ENCODE measurements around the gene ZNF281. TPM values are rescaled to one million over a fixed set of nuclear protein-coding genes. Genes with fewer than 3 reads are reported as not detected.

The ZNF281 gene
- total RNA-seq, 1 experiment from 2014 or later, result 31.3 TPM

DNA sequence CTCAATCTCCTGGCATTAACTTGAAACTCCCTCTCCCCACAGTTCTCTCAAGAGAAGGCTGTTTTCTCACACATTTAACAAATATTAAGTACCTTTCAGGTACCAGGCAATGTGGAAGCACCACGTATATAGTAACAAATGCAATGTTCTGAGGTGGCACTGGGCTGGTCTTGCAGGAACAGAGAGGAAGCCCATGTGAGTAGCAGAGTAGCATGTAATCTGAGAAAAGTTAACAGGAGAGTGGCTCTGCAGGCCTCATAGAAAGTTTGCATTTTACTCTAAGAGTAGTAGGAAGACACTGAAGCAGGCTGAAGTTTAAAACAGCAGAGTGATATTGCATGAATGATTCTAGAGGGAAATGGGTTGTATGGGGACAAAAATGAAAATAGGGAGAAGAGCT, 21.0 kb downstream of the ZNF281 start:
- Mint-ChIP-seq H3K4me3 (ENCODE audit: unreplicated experiment) (no peak overlapping the region), H3K4me1 (ENCODE audit: low read depth, unreplicated experiment) (no peaks in the 10 kb centered on the region), H3K27ac (ENCODE audit: unreplicated experiment) (no peak overlapping the region), H3K27me3 (ENCODE audit: insufficient read depth, unreplicated experiment) (no peaks in the 10 kb centered on the region), H3K9me3 (ENCODE audit: unreplicated experiment) (no peaks in the 10 kb centered on the region), H3K36me3 (ENCODE audit: insufficient read depth, unreplicated experiment) (no peaks in the 10 kb centered on the region)
- intact Hi-C loops (cut with micrococcal nuclease; ENCODE audit: unreplicated experiment), result no loop called here
- Histone ChIP-seq H3K36me3 (ENCODE audit: control insufficient read depth, insufficient read depth, low read length) (no peaks in the 10 kb centered on the region), H3K4me1 (0 out of 2 replicates have a peak, but pooled peaks cover 3% of the 10 kb centered on the region), H3K27me3 (replicated peaks; ENCODE audit: control insufficient read depth, insufficient read depth, low read length) (no peaks in the 10 kb centered on the region), H3K4me3 (ENCODE audit: low read depth, low read length) (no peak overlapping the region), H3K9me3 (no peaks in the 10 kb centered on the region)
- BruUV-seq (replicated peaks), result no TSS peak
- ChIA-PET POLR2A (no interaction called here), CTCF (no interaction called here)
- DNase-seq, result no peak
- TF ChIP-seq CTCF (IDR thresholded peaks at IDR 0.05; ENCODE audit: insufficient read depth in 1 of 2, low read depth in 1 of 2, low read length in 1 of 2, severe bottlenecking in 1 of 2, unreplicated experiment in 1 of 2), result no peak

- no peaks in the 10 kb centered on the region for H3K27me3 ChIP-seq (replicated peaks; ENCODE audit: control insufficient read depth, insufficient read depth, low read length)
- H3K27me3 Mint-ChIP-seq (ENCODE audit: insufficient read depth, unreplicated experiment), result no peaks in the 10 kb centered on the region
- H3K4me1 Mint-ChIP-seq (ENCODE audit: low read depth, unreplicated experiment), result peaks cover 5% of the 10 kb centered on the region
- no peak for DNase-seq
- H3K4me3 Mint-ChIP-seq (ENCODE audit: unreplicated experiment), result no peak overlapping the region
- TF ChIP-seq CTCF (IDR thresholded peaks at IDR 0.05; ENCODE audit: insufficient read depth in 1 of 2, low read depth in 1 of 2, low read length in 1 of 2, severe bottlenecking in 1 of 2, unreplicated experiment in 1 of 2), result no peak
- no peaks in the 10 kb centered on the region for H3K36me3 ChIP-seq (ENCODE audit: control insufficient read depth, insufficient read depth, low read length)
- 0 out of 2 replicates have a peak, but pooled peaks cover 6% of the 10 kb centered on the region for H3K4me1 ChIP-seq
- CTCF ChIA-PET, result interaction anchor here (0.6 kb wide), 1 partner anchor 118 kb away, joined by 3 read pairs; no protein-coding TSS in a partner anchor
- H3K9me3 Mint-ChIP-seq (ENCODE audit: unreplicated experiment), result no peaks in the 10 kb centered on the region
- no peaks in the 10 kb centered on the region for H3K36me3 Mint-ChIP-seq (ENCODE audit: insufficient read depth, unreplicated experiment)
- no peak overlapping the region for H3K27ac Mint-ChIP-seq (ENCODE audit: unreplicated experiment)
- BruUV-seq (replicated peaks), result no TSS peak
- no peaks in the 10 kb centered on the region for H3K9me3 ChIP-seq
- POLR2A ChIA-PET, result interaction anchor here (0.6 kb wide), 1 partner anchor 510 kb away, joined by 6 read pairs; no protein-coding TSS in a partner anchor
- H3K4me3 ChIP-seq (ENCODE audit: low read depth, low read length), result no peak overlapping the region
- intact Hi-C loops (cut with micrococcal nuclease; ENCODE audit: unreplicated experiment), result no loop called here
Measured at GRCh38 chr1:200386416-200386815, 23.4 kb downstream of the ZNF281 start.

DNA sequence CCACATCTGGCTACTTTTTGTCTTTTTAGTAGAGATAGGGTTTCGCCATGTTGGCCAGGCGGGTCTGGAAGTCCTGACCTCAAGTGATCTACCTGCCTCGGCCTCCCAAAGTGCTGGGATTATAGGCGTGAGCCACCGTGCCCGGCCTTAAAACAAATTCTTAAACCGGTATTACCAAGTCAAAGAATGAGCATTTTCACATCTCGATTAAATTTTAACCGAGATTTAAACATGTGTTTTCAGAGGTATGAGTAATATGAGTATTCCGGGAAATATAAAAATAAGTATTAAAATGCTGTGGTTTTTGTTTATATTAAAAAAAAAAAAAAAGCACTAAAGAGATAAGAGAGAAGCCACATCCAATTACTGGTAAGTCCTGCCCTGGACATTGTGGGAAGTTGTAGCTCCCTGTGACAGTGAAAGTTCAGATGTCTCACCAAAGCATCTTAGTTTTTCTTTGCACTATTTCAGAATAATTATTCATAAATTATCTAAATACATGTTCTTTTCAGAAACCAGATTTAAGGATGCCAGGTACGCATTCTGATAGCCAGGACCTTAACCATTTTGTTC, 24.9 kb downstream of the ZNF281 start:
- intact Hi-C loops (cut with micrococcal nuclease; ENCODE audit: unreplicated experiment), result no loop called here
- H3K27me3 Mint-ChIP-seq (ENCODE audit: insufficient read depth, unreplicated experiment), result no peaks in the 10 kb centered on the region
- TF ChIP-seq CTCF (IDR thresholded peaks at IDR 0.05; ENCODE audit: insufficient read depth in 1 of 2, low read depth in 1 of 2, low read length in 1 of 2, severe bottlenecking in 1 of 2, unreplicated experiment in 1 of 2), result no peak
- no TSS peak for BruUV-seq (replicated peaks)
- no peak for DNase-seq
- Histone ChIP-seq H3K4me3 (ENCODE audit: low read depth, low read length) (no peak overlapping the region), H3K36me3 (ENCODE audit: control insufficient read depth, insufficient read depth, low read length) (no peaks in the 10 kb centered on the region), H3K9me3 (no peaks in the 10 kb centered on the region), H3K4me1 (peaks cover 18% of the 10 kb centered on the region), H3K27me3 (replicated peaks; ENCODE audit: control insufficient read depth, insufficient read depth, low read length) (no peaks in the 10 kb centered on the region)
- peaks cover 13% of the 10 kb centered on the region for H3K4me1 Mint-ChIP-seq (ENCODE audit: low read depth, unreplicated experiment)
- H3K9me3 Mint-ChIP-seq (ENCODE audit: unreplicated experiment), result no peaks in the 10 kb centered on the region
- H3K27ac Mint-ChIP-seq (ENCODE audit: unreplicated experiment), result no peak overlapping the region
- no peaks in the 10 kb centered on the region for H3K36me3 Mint-ChIP-seq (ENCODE audit: insufficient read depth, unreplicated experiment)
- ChIA-PET CTCF (no interaction called here), POLR2A (no interaction called here)
- H3K4me3 Mint-ChIP-seq (ENCODE audit: unreplicated experiment), result no peak overlapping the region
